ENCODE data around the gene ITGB8.

The ITGB8 gene

DNA sequence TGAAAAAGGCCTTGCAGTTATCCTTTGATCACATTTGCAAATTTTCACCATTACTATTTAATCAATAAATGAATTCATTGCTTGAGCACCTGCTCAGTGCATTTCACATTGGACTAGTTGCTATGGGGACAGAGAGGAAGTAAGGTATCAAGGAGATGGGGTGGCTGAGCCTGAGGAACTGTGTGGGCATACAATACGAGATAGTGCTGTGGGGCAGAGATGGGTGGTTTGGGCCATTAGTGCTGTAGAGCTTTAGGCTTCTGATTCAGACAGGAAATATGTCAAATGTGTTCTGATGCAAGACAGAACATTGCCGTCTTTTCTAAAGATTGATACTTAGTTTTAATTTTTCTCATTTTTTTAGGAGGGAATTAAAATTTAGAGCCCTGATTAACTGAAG, 13.2 kb downstream of the ITGB8 start:
- DNase-seq = no peak

DNA sequence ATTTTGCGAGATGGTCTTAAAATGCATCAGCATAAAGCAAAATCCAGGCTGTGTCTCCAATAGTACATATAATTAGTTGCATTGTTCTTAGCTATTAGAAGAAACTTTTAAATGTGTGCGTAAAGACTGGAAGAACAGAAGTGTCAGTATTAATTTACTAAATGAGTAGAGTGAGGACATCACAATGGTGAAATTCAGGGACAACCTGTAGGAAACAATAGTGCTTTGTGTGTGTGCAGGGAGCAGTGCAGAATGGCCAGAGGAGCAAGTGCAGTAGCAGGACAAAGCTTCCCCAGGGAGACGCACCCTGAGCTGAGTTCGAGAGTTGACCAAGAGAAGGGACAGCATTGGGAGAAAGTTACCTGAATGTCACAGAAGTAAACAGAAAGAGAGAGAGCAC, 13.7 kb downstream of the ITGB8 start:
- no peak for DNase-seq

DNA sequence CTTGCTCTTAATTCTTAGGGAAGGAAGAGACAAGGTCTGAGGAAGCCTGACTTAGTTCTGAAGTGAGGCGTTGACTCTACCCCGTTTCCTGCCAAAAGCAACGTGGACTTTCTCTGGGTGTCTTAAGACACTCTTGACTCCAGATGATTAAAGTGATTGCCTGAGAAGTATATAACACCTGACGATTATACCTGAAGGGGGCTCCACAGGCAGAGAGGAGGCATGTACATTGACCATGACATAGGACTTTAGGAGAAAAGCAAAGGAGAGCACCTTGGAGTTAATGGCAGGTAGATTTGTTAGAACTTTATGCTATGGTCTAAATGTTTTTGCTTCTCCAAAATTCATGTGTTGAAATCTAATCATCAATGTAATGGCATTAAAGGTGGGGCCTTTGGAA, 15.9 kb downstream of the ITGB8 start:
- no peak for DNase-seq

GRCh38 chr7:20347680-20348079, 17.0 kb downstream of the ITGB8 start:
- DNase-seq = no peak

GRCh38 chr7:20348125-20348807, 17.6 kb downstream of the ITGB8 start:
- no peak for DNase-seq

DNA sequence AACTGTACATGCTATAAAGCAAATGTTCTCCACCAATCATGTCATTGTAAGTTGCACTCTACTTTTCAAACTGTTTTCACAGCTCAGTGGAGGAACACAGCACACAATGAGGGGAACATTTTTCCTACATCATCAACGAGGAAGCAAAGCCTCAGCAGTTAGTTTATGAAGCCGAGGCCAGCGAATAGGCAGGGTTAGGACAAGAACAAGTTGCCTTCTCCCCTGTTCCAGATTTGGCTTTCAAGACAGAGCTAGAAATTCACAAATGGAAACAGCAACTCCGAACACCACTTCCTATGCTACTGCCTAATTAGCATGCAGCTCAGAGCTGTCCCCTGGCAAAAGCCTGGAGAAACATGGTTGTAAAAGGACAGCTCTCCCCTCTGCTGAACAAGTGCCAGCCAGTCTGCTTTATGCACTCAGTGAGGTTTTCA, 19.8 kb downstream of the ITGB8 start:
- no peak for DNase-seq

DNA sequence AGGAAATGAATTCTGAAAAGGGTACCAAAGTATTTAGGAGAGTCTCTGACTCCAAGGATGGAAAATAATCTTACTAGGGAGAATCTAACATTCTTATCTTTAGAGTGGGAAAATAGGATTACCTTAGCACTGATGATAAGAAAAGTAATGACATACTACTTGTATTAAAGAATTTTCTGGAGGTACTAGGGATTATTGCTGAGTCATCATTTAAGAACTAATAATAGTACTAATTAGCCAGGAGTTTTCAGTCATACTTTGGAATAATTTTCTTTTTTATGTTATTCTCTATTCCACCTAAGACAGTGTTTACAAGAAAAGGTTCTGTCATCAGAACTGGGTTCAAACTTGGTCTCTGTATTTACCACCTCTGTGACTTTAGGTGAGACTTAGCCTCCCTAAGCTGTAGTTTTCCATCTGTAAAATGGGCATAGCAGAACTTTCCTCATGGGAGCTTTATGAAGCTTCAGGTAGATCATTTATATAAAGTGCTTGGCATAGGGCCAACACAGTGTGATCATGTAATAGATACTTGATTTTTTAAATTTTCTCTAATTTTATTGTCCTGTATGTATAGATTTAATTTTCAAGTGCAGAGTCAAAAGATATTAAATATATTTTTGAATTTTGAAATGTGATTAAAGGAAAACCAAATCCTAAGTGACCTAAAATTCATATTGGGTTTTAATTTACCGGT, 20.4 kb downstream of the ITGB8 start:
- no peak for DNase-seq

- no peak for DNase-seq
Observed at GRCh38 chr7:20351901-20352300, 21.2 kb downstream of the ITGB8 start.

DNA sequence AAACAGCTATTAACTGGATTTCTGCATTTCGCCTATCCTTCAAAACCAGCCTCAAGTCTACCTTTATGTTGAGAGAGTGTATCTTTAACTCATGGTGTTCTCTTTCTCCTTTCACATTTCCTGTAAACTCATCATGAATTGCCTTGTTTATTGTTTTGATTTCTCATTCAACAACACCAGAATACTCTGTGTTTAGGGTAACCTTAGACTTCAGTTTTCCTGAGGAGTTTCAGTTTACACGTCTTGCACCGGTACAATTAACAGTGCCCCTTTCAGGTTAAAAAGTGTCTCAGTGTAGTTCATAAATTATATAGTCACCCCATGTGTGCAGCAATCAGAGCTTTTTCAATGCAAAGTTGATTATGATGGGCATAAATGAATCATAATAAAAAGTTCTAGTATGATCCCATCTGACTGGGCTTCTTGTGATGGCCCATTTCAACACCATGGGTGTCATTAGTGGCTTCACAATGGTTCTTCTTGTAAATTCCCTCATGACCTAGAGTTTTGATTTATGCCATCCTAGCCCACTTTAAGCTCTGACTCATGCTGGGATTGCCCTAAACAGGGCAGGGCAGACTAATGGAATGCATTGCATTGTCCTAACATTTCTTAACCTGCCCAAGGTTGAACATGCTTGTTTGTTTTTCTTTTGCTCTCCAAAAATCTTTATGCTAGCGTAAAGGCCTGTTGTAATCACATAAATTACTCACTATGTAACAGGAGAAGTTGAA, 22.0 kb downstream of the ITGB8 start:
- no peak for DNase-seq

- no peak for DNase-seq
Observed at GRCh38 chr7:20354610-20355528, 24.2 kb downstream of the ITGB8 start.

DNA sequence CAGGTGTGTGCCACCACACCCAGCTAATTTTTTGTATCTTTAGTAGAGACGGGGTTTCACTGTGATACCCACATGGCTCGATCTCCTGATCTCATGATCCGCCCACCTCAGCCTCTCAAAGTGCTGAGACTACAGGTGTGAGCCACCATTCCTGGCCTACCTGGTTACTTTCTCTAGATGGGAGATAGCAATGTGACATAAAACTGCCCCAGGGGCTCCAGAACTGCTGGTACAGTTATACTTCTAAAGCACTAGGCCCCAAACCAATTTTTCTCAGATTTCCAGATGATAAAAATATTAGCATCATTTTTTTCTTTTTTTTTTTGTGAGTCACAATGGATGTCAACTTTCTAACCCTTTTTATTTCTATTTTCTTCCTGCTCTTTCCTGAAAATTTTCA, 27.4 kb downstream of the ITGB8 start:
- no peak for DNase-seq

DNA sequence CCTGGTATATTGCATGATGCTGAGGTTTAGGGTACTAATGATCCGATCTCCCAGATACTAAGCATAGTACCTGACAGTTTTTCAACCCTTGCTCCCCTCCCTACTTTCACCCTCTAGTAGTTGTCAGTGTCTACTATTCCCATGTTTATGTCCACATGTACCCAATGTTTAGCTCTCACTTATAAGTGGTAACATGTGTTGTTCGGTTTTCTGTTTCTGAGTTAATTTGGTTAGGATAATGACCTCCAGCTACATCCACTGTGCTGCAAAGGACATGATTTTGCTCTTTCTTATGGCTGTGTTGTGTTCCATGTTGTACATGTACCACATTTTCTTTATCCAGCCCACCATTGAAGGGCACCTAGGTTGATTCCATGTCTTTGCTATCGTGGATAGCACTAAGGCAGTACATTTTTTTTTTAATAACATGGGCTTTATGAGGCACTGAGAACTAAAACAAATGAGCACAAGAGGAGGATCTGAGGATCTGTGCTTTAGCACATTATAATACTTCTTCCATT, 28.1 kb downstream of the ITGB8 start:
- DNase-seq = no peak

GRCh38 chr7:20359341-20359963, 28.8 kb downstream of the ITGB8 start:
- no peak for DNase-seq

DNA sequence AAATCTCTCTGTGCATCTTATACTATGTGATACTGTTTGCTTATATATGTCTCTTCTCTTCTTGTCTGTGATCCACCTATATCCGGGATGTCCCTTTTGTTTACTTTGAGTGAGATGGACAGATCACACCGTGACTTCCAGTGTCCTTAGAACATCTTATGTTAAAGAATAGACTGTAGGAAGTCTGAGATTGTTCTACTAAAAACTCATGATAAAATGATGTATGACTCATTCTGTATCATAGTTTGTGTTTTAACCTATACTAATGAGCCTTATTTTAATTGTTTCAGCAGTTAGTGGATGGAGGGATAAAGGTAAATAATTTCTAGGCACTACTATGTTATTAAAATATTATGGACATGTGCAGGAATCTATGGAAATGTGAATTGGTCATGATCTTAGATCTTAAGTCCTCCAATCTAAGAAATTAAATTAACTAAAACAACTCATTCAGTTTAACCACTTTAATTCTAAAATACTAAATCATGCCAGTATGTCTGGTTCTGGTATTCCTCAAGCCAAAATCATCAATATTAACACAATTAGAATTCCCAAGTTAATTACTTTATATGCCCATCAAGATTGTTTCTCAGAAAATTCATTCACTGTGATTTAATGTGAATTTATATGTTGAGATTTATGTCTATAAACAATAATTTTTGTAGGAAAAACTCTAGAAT, 32.0 kb downstream of the ITGB8 start:
- DNase-seq = no peak

- no peak for DNase-seq
Observed at GRCh38 chr7:20364571-20365196, 34.0 kb downstream of the ITGB8 start.

GRCh38 chr7:20365486-20365885, 34.8 kb downstream of the ITGB8 start:
- DNase-seq = no peak

- no peak for DNase-seq
Observed at GRCh38 chr7:20374399-20374798, 43.7 kb downstream of the ITGB8 start.

DNA sequence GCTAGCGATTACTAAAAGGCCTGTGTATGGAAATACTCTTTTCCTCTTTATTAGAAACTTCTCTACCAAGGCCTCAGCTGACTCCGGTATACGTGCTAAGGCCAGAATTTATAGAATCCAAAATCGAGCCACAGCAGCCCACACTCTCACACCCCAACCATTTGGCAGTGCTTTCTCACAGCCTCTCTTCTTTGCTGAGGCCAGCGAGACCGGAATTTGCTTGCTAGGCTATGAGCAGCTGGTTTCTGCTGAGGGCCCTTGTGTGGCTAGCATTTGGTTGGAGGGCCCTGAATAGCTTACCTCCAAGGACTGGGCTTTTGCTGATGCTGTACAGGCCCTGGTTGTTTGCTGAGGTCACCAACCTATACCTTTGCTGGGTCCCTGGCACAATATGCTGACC, 46.1 kb downstream of the ITGB8 start:
- no peak for DNase-seq

- no peak for DNase-seq
Observed at GRCh38 chr7:20381406-20382034, 50.8 kb downstream of the ITGB8 start.

DNA sequence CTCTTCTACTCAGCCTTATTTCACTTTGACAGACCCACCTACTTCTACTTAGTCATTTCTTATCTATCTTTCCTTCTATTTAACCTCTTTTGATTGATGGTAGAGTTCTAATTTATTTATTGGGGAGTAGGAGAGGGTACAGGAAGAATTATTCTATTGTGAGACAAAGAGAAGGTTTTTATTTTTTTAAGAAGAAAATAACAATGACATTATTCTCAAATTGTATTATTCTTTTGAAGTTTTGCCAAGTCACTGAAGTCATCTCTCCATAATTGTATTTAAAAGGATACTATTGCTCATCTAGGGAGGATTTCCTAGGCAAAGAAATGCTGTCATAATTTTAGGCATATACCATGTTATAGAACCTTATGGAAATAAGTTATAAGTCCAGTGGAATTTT, 52.7 kb downstream of the ITGB8 start:
- DNase-seq = no peak

GRCh38 chr7:20385126-20385525, 54.4 kb downstream of the ITGB8 start:
- DNase-seq = no peak

Data from activated CD8-positive, alpha-beta memory T cell treated with anti-CD3 and anti-CD28 coated beads for 24 hours (primary cell).